GM23338 (cell line): Measurements from ENCODE around the gene TMEM147. TPM values are rescaled to one million over a fixed set of nuclear protein-coding genes. Genes with fewer than 3 reads are reported as not detected.
A peak's percentile ranks its signal among the peaks of the same experiment; 100 is the strongest.

Source experiments
- ATAC-seq: fragments of 200-7000 bp; cut with Tn5 transposase; 3 replicates; pipeline ENCODE4 v1.9.1; 2020
- DNase-seq: peaks from one replicate; pipeline ENCODE4 v3.0.0-alpha.2; 2015; ENCODE audit warnings: low spot score
- H2AFZ ChIP-seq: fragments of 200-600 bp; sonication (generic); 2 replicates; pipeline ENCODE4 v1.8.0; 2016; ENCODE audit warnings: antibody characterized with exemption, mild to moderate bottlenecking, moderate library complexity
- H3F3A ChIP-seq: fragments of 200-600 bp; sonication (generic); replicated peaks from 2 replicates; pipeline ENCODE4 v1.8.0; 2017; ENCODE audit warnings: antibody characterized with exemption, mixed run types, low read depth
- H3K27ac ChIP-seq: fragments of 200-600 bp; sonication (generic); 2 replicates; pipeline ENCODE4 v1.6.1; 2016; ENCODE audit warnings: low read depth
- H3K27me3 ChIP-seq: fragments of 200-600 bp; sonication (generic); 2 replicates; pipeline ENCODE4 v1.8.0; 2016; ENCODE audit warnings: mild to moderate bottlenecking, mixed run types, moderate library complexity; ENCODE audit not compliant: insufficient read depth
- H3K36me3 ChIP-seq: fragments of 200-600 bp; sonication (generic); 2 replicates; pipeline ENCODE4 v1.8.0; 2016; ENCODE audit warnings: mild to moderate bottlenecking; ENCODE audit not compliant: insufficient read depth
- H3K4me1 ChIP-seq: fragments of 200-600 bp; sonication (generic); 2 replicates; pipeline ENCODE4 v1.8.0; 2016; ENCODE audit warnings: mild to moderate bottlenecking, moderate library complexity; ENCODE audit not compliant: insufficient read depth
- H3K4me2 ChIP-seq: fragments of 200-600 bp; sonication (generic); 2 replicates; pipeline ENCODE4 v1.7.1; 2017; ENCODE audit warnings: mixed run types
- H3K4me3 ChIP-seq: fragments of 200-600 bp; sonication (generic); 2 replicates; pipeline ENCODE4 v1.6.1; 2016; ENCODE audit warnings: mixed run types
- H3K79me2 ChIP-seq: fragments of 200-600 bp; sonication (generic); replicated peaks from 2 replicates; pipeline ENCODE4 v1.8.0; 2017; ENCODE audit warnings: mild to moderate bottlenecking; ENCODE audit not compliant: insufficient read depth
- H3K9me2 ChIP-seq: fragments of 200-600 bp; sonication (generic); 2 replicates; pipeline ENCODE4 v1.8.0; 2017; ENCODE audit not compliant: insufficient read depth
- H4K20me1 ChIP-seq: fragments of 200-600 bp; sonication (generic); replicated peaks from 2 replicates; pipeline ENCODE4 v1.8.0; 2017; ENCODE audit warnings: mild to moderate bottlenecking; ENCODE audit not compliant: insufficient read depth
- H3K27ac Mint-ChIP-seq: 2 replicates; pipeline ENCODE4 v1.8.0; 2020; ENCODE audit warnings: inconsistent platforms, mild to moderate bottlenecking, moderate library complexity, mixed read lengths
- H3K27me3 Mint-ChIP-seq: 3 replicates; pipeline ENCODE4 v1.8.0; 2022; ENCODE audit warnings: low read depth, mild to moderate bottlenecking, moderate library complexity, mixed read lengths, inconsistent platforms; ENCODE audit not compliant: insufficient read depth, poor library complexity
- H3K36me3 Mint-ChIP-seq: 3 replicates; pipeline ENCODE4 v1.8.0; 2021; ENCODE audit warnings: low read depth, mild to moderate bottlenecking, inconsistent platforms, moderate library complexity, mixed read lengths
- H3K4me1 Mint-ChIP-seq: 3 replicates; pipeline ENCODE4 v1.8.0; 2020; ENCODE audit warnings: mild to moderate bottlenecking, inconsistent platforms, mixed read lengths
- H3K4me3 Mint-ChIP-seq: 3 replicates; pipeline ENCODE4 v1.8.0; 2021; ENCODE audit warnings: moderate library complexity, mild to moderate bottlenecking, inconsistent platforms, mixed read lengths
- H3K9me3 Mint-ChIP-seq: 3 replicates; pipeline ENCODE4 v1.8.0; 2020; ENCODE audit warnings: moderate library complexity, mild to moderate bottlenecking, inconsistent platforms, mixed read lengths
- CREB1 ChIP-seq: fragments of 250-450 bp; sonication (Bioruptor Pico); IDR thresholded peaks from 2 replicates; pipeline ENCODE4 v1.5.0; 2020; ENCODE audit warnings: low read depth, mild to moderate bottlenecking, moderate library complexity
- EZH2 ChIP-seq: fragments of 200-600 bp; sonication (generic); IDR thresholded peaks from one replicate; pipeline ENCODE4 v1.8.0; 2017; ENCODE audit warnings: antibody characterized with exemption, mild to moderate bottlenecking, low read depth; ENCODE audit not compliant: unreplicated experiment
- EZH2phosphoT487 ChIP-seq: fragments of 200-600 bp; sonication (generic); IDR thresholded peaks from one replicate; pipeline ENCODE4 v1.8.1; 2018; ENCODE audit warnings: antibody characterized with exemption; ENCODE audit not compliant: unreplicated experiment
- STAT1 ChIP-seq: IDR thresholded peaks from one replicate; pipeline ENCODE4 v1.6.1; 2016; ENCODE audit warnings: antibody characterized with exemption; ENCODE audit not compliant: unreplicated experiment
- ZNF114 ChIP-seq: fragments of 250-450 bp; sonication (Bioruptor Pico); IDR thresholded peaks from 2 replicates; pipeline ENCODE4 v1.5.0; 2020; ENCODE audit warnings: mild to moderate bottlenecking, moderate library complexity
- polyA plus RNA-seq: library from polyadenylated mRNA; unstranded; fragments of >200 nt; fragmentation: Nextera tagmentation; extraction: Ambion mirVana; gene quantifications from 2 replicates; pipeline ENCODE4 v1.2.1, GENCODE V29; 2016
- total RNA-seq: library from RNA; depleted of rRNA; stranded (reverse); fragments of >200 nt; shearing (Covaris generic); gene quantifications from 2 replicates; pipeline ENCODE4 v1.2.3, GENCODE V29; 2014
- TF ChIP-seq, protein P1 (sequence below), 2 experiments: fragments of 200-600 bp in 1 of 2; sonication (generic) in 1 of 2; conservative IDR thresholded peaks; 2 replicates each; pipeline versions ENCODE4 v1.5.1 to v1.6.1; 2016 to 2017; ENCODE audit warnings: antibody characterized with exemption in 2 of 2, low read depth in 2 of 2, mild to moderate bottlenecking in 2 of 2, moderate library complexity in 1 of 2
- TF ChIP-seq, protein P2 (sequence below): IDR thresholded peaks from one replicate; pipeline ENCODE4 v1.6.1; 2018; ENCODE audit warnings: antibody characterized with exemption; ENCODE audit not compliant: unreplicated experiment
- TF ChIP-seq, protein P3 (sequence below): fragments of 250-450 bp; sonication (Bioruptor Pico); IDR thresholded peaks from 2 replicates; pipeline ENCODE4 v1.5.0; 2020; ENCODE audit warnings: mild to moderate bottlenecking, moderate library complexity

Gene TMEM147
- total and polyA plus RNA-seq, 2 experiments from 2014 or later = 164 to 272 TPM

DNA sequence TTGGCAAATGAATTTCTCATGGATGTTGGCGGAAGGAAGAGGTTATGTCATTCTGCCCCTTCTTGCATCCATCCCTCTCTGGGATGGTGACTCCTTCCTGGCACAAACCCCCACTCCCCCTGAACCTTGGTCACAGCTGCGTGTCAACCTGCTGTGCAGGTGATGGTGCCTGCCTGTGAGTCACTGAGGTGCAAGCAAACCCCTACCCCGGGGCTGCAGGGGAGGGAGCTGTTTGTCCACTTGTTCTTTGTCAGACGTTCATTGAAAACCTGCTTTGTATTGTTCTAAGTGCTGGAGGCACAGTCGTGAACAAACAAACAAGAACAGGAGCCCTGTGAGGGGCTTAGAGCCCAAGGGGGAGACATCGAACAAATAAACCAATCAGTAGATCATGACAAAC, 14.1 kb upstream of the TMEM147 start:
- no peaks in the 10 kb centered on the region; the same call in 2 of the 3 replicates for H3K36me3 Mint-ChIP-seq
- TF ChIP-seq EZH2phosphoT487 (no peak), STAT1 (no peak), ZNF114 (no peak)
- TF ChIP-seq, protein P1, sequence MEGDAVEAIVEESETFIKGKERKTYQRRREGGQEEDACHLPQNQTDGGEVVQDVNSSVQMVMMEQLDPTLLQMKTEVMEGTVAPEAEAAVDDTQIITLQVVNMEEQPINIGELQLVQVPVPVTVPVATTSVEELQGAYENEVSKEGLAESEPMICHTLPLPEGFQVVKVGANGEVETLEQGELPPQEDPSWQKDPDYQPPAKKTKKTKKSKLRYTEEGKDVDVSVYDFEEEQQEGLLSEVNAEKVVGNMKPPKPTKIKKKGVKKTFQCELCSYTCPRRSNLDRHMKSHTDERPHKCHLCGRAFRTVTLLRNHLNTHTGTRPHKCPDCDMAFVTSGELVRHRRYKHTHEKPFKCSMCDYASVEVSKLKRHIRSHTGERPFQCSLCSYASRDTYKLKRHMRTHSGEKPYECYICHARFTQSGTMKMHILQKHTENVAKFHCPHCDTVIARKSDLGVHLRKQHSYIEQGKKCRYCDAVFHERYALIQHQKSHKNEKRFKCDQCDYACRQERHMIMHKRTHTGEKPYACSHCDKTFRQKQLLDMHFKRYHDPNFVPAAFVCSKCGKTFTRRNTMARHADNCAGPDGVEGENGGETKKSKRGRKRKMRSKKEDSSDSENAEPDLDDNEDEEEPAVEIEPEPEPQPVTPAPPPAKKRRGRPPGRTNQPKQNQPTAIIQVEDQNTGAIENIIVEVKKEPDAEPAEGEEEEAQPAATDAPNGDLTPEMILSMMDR (conservative IDR thresholded peaks at IDR 0.05; ENCODE audit: low read depth in 2 of 2) = no peak
- TF ChIP-seq, protein P2, sequence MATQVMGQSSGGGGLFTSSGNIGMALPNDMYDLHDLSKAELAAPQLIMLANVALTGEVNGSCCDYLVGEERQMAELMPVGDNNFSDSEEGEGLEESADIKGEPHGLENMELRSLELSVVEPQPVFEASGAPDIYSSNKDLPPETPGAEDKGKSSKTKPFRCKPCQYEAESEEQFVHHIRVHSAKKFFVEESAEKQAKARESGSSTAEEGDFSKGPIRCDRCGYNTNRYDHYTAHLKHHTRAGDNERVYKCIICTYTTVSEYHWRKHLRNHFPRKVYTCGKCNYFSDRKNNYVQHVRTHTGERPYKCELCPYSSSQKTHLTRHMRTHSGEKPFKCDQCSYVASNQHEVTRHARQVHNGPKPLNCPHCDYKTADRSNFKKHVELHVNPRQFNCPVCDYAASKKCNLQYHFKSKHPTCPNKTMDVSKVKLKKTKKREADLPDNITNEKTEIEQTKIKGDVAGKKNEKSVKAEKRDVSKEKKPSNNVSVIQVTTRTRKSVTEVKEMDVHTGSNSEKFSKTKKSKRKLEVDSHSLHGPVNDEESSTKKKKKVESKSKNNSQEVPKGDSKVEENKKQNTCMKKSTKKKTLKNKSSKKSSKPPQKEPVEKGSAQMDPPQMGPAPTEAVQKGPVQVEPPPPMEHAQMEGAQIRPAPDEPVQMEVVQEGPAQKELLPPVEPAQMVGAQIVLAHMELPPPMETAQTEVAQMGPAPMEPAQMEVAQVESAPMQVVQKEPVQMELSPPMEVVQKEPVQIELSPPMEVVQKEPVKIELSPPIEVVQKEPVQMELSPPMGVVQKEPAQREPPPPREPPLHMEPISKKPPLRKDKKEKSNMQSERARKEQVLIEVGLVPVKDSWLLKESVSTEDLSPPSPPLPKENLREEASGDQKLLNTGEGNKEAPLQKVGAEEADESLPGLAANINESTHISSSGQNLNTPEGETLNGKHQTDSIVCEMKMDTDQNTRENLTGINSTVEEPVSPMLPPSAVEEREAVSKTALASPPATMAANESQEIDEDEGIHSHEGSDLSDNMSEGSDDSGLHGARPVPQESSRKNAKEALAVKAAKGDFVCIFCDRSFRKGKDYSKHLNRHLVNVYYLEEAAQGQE = no peak
- Histone ChIP-seq H3K4me2 (no peak overlapping the region), H3K4me1 (peaks cover 8% of the 10 kb centered on the region; the same call in 1 of the 2 replicates), H3K27ac (no peak overlapping the region), H3K27me3 (peaks cover 31% of the 10 kb centered on the region), H3K36me3 (no peaks in the 10 kb centered on the region), H3K79me2 (no peaks in the 10 kb centered on the region), H3F3A (peaks cover 6% of the 10 kb centered on the region; the same call in 1 of the 2 replicates), H4K20me1 (no peaks in the 10 kb centered on the region), H2AFZ (no peak overlapping the region), H3K4me3 (no peak overlapping the region), H3K9me2 (no peaks in the 10 kb centered on the region)
- H3K4me3 Mint-ChIP-seq = no peak overlapping the region
- DNase-seq = no peak
- no peak for ATAC-seq
- peaks cover 14% of the 10 kb centered on the region for H3K4me1 Mint-ChIP-seq
- H3K9me3 Mint-ChIP-seq = no peaks in the 10 kb centered on the region
- H3K27me3 Mint-ChIP-seq = peaks cover 32% of the 10 kb centered on the region
- no peak overlapping the region for H3K27ac Mint-ChIP-seq

DNA sequence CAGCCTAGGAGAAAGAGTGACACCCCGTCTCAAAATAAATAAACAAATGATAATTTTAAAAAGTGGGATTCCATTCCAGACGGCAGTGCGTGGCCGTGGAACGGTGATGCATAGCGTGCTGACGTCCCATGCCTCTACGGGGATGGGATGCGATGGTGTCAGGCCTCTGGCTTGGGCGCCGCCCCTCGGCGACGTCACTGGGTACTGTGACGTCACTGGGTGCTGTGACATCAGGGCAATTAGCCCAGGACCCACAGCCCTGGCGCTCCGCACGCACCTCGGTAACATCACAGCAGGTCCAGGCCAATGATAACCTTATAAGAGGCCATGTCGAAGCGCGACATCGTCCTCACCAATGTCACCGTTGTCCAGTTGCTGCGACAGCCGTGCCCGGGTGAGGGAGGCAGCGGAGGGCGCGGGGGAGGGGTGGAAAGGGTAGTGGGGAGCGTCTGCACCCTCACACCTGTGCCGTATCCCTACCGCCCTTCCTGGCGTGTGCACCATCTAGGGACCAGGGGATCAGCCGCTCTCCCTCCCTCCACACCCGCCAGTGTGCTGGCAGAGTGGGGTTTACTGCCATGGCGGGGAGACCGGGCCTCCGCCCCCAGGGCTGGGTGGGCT, 12.1 kb upstream of the TMEM147 start, which contains the start of gene GAPDHS:
Gene GAPDHS (plus strand): TSS at position 256 of the 621 bp plus-strand sequence. CDS start 72 bp downstream, at position 328.
- Histone ChIP-seq H3K36me3 (no peaks in the 10 kb centered on the region), H3K27me3 (peaks cover 31% of the 10 kb centered on the region), H3F3A (peaks cover 6% of the 10 kb centered on the region; the same call in 1 of the 2 replicates), H3K27ac (no peak within 1 kb of the TSS), H3K79me2 (no peaks in the 10 kb centered on the region), H3K4me2 (peak within 1 kb of the TSS; percentile 83), H3K4me1 (peaks cover 16% of the 10 kb centered on the region; the same call in 1 of the 2 replicates), H4K20me1 (no peaks in the 10 kb centered on the region; the same call in 1 of the 2 replicates), H3K4me3 (peak within 1 kb of the TSS; percentile 68), H2AFZ (peak within 1 kb of the TSS; percentile 95), H3K9me2 (no peaks in the 10 kb centered on the region)
- peak; percentile 96 for TF ChIP-seq CREB1 (CRISPR knock-in tag)
- TF ChIP-seq, protein P3, sequence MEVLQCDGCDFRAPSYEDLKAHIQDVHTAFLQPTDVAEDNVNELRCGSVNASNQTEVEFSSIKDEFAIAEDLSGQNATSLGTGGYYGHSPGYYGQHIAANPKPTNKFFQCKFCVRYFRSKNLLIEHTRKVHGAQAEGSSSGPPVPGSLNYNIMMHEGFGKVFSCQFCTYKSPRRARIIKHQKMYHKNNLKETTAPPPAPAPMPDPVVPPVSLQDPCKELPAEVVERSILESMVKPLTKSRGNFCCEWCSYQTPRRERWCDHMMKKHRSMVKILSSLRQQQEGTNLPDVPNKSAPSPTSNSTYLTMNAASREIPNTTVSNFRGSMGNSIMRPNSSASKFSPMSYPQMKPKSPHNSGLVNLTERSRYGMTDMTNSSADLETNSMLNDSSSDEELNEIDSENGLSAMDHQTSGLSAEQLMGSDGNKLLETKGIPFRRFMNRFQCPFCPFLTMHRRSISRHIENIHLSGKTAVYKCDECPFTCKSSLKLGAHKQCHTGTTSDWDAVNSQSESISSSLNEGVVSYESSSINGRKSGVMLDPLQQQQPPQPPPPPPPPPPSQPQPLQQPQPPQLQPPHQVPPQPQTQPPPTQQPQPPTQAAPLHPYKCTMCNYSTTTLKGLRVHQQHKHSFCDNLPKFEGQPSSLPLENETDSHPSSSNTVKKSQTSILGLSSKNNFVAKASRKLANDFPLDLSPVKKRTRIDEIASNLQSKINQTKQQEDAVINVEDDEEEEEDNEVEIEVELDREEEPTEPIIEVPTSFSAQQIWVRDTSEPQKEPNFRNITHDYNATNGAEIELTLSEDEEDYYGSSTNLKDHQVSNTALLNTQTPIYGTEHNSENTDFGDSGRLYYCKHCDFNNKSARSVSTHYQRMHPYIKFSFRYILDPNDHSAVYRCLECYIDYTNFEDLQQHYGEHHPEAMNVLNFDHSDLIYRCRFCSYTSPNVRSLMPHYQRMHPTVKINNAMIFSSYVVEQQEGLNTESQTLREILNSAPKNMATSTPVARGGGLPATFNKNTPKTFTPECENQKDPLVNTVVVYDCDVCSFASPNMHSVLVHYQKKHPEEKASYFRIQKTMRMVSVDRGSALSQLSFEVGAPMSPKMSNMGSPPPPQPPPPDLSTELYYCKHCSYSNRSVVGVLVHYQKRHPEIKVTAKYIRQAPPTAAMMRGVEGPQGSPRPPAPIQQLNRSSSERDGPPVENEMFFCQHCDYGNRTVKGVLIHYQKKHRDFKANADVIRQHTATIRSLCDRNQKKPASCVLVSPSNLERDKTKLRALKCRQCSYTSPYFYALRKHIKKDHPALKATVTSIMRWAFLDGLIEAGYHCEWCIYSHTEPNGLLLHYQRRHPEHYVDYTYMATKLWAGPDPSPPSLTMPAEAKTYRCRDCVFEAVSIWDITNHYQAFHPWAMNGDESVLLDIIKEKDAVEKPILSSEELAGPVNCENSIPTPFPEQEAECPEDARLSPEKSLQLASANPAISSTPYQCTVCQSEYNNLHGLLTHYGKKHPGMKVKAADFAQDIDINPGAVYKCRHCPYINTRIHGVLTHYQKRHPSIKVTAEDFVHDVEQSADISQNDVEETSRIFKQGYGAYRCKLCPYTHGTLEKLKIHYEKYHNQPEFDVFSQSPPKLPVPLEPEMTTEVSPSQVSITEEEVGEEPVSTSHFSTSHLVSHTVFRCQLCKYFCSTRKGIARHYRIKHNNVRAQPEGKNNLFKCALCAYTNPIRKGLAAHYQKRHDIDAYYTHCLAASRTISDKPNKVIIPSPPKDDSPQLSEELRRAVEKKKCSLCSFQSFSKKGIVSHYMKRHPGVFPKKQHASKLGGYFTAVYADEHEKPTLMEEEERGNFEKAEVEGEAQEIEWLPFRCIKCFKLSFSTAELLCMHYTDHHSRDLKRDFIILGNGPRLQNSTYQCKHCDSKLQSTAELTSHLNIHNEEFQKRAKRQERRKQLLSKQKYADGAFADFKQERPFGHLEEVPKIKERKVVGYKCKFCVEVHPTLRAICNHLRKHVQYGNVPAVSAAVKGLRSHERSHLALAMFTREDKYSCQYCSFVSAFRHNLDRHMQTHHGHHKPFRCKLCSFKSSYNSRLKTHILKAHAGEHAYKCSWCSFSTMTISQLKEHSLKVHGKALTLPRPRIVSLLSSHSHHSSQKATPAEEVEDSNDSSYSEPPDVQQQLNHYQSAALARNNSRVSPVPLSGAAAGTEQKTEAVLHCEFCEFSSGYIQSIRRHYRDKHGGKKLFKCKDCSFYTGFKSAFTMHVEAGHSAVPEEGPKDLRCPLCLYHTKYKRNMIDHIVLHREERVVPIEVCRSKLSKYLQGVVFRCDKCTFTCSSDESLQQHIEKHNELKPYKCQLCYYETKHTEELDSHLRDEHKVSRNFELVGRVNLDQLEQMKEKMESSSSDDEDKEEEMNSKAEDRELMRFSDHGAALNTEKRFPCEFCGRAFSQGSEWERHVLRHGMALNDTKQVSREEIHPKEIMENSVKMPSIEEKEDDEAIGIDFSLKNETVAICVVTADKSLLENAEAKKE (CRISPR knock-in tag) = no peak
- TF ChIP-seq EZH2 = no peak
- peak within 1 kb of the TSS; percentile 71 for H3K4me3 Mint-ChIP-seq
- peak; percentile 46 for ATAC-seq
- H3K27ac Mint-ChIP-seq = no peak within 1 kb of the TSS; the same call in 1 of the 2 replicates
- H3K4me1 Mint-ChIP-seq = peaks cover 24% of the 10 kb centered on the region
- H3K36me3 Mint-ChIP-seq = no peaks in the 10 kb centered on the region; the same call in 2 of the 3 replicates
- H3K27me3 Mint-ChIP-seq = peaks cover 36% of the 10 kb centered on the region
- peak; percentile 63 for DNase-seq
- H3K9me3 Mint-ChIP-seq = no peaks in the 10 kb centered on the region
